Inferior parietal cortex (tissue), 1 donor: ENCODE measurements around the gene COL4A6.
"Not testable (repeated sequence)": the region's sequence is repeated elsewhere in the genome, so short reads cannot be mapped to it uniquely, and the experiment has no call there.

Source experiments
- DNase-seq: peaks from one replicate; pipeline ENCODE4 v3.0.0-alpha.2; 2016; ENCODE audit errors: extremely low spot score

COL4A6 gene

GRCh38 chrX:108399418-108400165, 38.6 kb downstream of the COL4A6 start:
- no peak for DNase-seq

- no peak for DNase-seq
These were observed 40.4 kb downstream of the COL4A6 start for GRCh38 chrX:108397627-108398391.

- no peak for DNase-seq
These were observed 41.2 kb downstream of the COL4A6 start for GRCh38 chrX:108396986-108397385.

- DNase-seq = no peak
These were observed 41.9 kb downstream of the COL4A6 start for GRCh38 chrX:108396188-108396891.

GRCh38 chrX:108390976-108391717, 47.1 kb downstream of the COL4A6 start:
- not testable (repeated sequence) for DNase-seq

- DNase-seq = no peak
These were observed 53.4 kb downstream of the COL4A6 start for GRCh38 chrX:108384783-108385182.

GRCh38 chrX:108380222-108380621, 58.0 kb downstream of the COL4A6 start:
- no peak for DNase-seq

- DNase-seq = not testable (repeated sequence)
These were observed 61.4 kb downstream of the COL4A6 start for GRCh38 chrX:108376821-108377220.

GRCh38 chrX:108375591-108375990, 62.6 kb downstream of the COL4A6 start:
- DNase-seq = not testable (repeated sequence)

- no peak for DNase-seq
These were observed 71.4 kb downstream of the COL4A6 start for GRCh38 chrX:108366644-108367406.

- DNase-seq = no peak
These were observed 76.2 kb downstream of the COL4A6 start for GRCh38 chrX:108362026-108362425.

GRCh38 chrX:108361316-108361715, 76.9 kb downstream of the COL4A6 start:
- no peak for DNase-seq

GRCh38 chrX:108359806-108360602, 78.2 kb downstream of the COL4A6 start:
- no peak for DNase-seq

GRCh38 chrX:108353452-108353851, 84.8 kb downstream of the COL4A6 start:
- no peak for DNase-seq

- DNase-seq = no peak
These were observed 89.0 kb downstream of the COL4A6 start for GRCh38 chrX:108349210-108349609.

- DNase-seq = no peak
These were observed 89.7 kb downstream of the COL4A6 start for GRCh38 chrX:108348525-108348924.

GRCh38 chrX:108347800-108348199, 90.4 kb downstream of the COL4A6 start:
- DNase-seq = no peak

GRCh38 chrX:108344216-108344615, 94.0 kb downstream of the COL4A6 start:
- no peak for DNase-seq

- DNase-seq = no peak
These were observed 96.3 kb downstream of the COL4A6 start for GRCh38 chrX:108341947-108342346.

GRCh38 chrX:108332281-108332680, 105.9 kb downstream of the COL4A6 start:
- DNase-seq = no peak
